Activated effector memory CD4-positive, alpha-beta T cell treated with Interleukin-2 at 50 U/mL for 16 hours (primary cell): ENCODE results near the gene AXDND1.
"Not testable (repeated sequence)": the region's sequence is repeated elsewhere in the genome, so short reads cannot be mapped to it uniquely, and the experiment has no call there.

ENCODE experiments used
- DNase-seq: peaks from one replicate; pipeline ENCODE4 v3.0.0-alpha.2; 2020

Gene AXDND1

DNA sequence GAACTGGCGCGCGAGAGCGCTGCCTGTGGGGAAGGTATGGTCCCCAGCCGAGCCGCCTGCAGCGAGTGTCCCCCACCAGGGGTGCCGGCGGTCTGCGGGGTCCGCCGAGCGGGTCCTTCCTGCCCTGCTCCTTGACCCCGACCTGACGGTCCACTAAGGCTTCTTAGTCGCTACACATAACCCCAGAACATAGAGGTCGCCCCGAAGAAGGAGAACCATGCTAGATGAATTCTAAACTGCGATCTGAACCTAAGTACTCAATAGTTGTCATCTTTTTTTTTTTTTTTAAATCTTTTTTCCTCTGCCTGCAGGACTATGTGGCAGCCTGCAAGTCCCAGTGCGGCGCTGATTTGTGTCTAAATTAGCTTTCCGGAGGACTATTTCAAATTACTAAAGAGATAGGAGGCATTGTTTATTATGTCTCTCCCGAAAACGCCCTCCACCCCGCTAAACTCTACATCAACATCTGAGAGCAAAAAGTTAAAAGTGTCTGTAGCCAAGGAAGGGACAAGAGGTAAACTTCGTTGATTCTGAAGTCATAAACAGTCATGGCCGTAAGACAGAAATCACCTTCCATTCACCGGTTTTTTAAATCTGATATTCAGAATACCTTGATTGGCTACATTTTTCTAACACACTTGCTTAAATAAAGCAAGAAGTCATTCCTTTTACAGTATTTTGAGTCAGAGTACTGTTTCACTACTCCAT, 476 bp downstream of the AXDND1 start:
- DNase-seq, result no peak

DNA sequence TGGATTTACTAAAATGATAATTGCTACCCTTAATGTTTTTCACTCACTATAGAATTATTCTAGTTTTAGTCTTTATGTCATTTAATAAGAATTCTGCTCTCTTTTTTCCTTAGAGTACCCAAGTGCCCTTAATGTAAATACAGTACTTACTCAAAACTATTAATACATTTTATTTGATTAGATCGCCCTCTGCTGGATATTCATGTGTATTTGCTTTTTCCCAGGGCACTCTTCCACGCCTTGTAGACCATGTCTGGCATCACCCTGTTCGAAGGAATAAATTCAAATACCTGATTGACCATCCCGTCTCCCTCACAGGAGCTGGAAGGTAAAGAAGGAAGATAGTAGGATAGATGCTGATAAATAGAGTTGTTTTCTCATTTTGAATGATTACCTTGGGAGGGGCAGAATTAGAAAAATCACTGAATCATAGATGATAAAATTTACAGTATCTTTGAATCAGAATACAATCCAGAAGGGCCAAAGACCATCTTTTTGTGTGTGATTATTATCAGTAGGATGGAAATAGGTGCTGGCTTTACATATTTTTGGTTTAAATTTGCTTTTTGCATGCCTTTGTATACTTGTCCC, 4.1 kb downstream of the AXDND1 start:
- DNase-seq, result no peak

DNA sequence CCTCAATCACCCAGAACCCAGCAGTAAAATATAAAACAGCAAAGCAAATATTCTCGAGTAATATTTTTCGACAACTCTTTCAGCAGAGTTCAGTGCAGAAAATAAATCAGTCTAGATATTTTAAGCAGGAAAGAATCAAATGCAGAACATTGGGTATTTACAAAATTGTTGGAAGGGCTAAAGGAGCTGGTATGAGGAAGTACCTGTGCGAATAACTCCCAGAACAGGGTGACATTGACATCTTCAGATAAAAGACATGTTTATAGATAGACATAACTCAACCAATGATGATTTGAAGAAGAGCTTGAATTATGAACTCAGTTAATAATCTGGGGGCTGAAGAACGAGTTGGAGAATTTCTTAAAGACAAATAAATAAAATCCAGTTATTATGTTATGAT, 6.4 kb downstream of the AXDND1 start:
- DNase-seq, result no peak

DNA sequence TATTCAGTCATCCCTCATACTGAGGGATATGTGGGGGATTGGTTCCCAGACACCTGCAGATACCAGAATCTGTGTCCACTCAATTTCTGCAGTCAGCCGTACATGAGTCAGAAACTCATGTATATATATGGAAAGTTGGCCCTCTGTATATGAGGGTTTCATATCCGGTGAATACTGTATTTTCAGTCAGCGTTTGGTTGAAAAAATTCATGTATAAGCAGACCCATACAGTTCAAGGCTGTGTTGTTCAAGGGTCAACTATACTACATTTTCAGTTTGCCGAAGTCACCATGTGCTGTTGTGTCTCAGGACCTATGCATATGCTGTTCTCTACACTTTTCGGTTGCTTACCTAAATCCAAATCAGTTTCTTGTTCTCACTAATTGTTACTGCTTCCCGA, 10.5 kb downstream of the AXDND1 start:
- DNase-seq, result no peak

DNA sequence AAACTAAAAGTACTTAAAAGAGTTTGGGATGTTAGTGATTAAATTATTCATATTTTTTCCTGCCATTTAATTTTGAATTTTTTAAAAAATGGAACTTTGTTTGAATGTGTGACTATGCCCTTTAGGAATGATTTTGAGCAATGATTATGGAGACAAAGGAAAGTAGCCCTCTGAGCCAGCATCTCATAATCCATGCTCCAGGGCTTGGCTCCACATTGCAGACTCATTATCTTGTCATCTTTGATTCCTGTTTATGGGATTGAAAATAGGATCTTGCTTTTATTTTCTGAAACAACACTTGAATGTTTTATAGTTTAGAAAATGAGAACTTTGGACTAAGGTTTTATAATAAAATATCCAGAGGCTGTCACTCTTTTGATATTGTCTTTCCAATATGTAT, 14.5 kb downstream of the AXDND1 start:
- DNase-seq, result no peak

DNA sequence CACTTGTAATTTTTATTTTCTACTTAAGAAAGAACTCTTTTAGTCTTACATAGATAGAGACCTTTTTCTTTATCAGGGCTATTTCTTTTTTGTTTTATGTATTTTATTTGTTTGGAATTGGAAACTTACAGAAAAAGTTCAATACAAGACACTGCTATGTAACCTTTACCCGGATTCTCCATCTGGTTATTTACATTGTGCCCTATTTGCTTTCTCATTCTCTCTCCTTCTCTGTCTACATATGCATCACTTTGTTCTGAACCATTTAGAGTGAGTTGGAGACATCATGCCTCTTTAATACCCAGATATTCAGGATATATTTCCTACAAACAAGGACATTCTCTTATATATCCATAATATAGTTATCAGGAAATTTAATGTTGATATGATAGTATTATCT, 18.3 kb downstream of the AXDND1 start:
- DNase-seq, result no peak

DNA sequence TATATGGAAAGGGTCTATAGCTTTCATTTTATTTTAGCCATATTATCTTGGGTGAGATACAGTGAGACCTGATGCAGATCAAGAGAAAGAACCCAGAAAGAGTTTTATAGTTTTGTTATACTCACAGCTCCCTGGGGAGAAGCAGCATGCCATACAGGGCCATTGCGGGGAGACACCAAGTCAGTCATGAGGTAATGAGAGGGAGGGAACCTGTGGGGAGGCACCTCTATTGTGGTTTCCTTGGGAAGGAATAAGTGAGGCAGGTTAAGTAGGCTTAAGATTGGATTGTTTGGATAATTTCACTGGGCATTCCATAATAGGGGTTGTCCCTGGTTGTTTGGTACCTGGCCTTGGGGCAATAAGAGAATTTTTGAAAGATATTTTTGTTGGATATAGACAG, 19.7 kb downstream of the AXDND1 start:
- no peak for DNase-seq

DNA sequence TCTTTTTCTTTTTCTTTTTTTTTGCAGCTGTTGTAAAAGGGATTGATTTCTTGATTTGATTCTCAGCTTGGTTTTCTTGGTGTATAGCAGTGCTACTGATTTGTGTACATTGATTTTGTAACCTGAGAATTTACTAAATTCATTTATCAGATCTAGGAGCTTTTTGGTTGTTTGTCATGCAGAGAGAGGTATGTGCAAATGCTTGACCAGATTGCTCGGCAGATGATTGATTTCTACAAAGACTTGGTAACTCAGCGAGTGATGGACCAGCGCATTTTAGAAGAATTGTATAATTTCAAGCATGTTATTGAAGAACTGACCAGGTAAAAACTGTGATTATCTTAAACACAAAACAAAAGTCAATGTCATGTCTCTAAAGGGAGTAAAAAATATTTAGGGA, 27.9 kb downstream of the AXDND1 start:
- DNase-seq, result no peak

DNA sequence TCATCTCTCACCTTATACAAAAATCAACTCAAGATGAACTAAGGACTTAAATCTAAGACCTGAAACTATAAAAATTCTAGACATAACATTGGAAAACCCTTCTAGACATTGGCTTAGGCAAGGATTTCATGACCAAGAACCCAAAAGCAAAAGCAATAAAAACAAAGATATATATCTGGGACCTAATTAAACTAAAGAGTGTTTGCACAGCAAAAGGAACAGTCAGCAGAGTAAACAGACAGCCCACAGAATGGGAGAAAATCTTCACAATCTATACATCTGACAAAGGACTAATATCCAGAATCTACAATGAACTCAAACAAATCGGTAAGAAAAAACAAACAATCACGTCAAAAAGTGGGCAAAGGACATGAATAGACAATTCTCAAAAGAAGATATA, 33.6 kb downstream of the AXDND1 start:
- DNase-seq, result not testable (repeated sequence)

DNA sequence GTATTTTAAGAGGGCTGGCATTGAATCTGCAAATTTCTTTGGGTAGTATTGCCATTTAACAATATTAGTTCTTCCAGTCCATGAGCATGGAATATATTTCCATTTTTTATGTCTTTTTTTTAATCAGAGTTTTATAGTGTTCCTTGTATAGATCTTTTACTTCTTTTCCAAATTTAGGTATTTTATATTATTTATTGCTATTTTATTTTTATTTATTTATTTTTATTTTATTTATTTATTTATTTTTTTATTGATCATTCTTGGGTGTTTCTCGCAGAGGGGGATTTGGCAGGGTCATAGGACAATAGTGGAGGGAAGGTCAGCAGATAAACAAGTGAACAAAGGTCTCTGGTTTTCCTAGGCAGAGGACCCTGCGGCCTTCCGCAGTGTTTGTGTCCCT, 52.0 kb downstream of the AXDND1 start:
- not testable (repeated sequence) for DNase-seq

DNA sequence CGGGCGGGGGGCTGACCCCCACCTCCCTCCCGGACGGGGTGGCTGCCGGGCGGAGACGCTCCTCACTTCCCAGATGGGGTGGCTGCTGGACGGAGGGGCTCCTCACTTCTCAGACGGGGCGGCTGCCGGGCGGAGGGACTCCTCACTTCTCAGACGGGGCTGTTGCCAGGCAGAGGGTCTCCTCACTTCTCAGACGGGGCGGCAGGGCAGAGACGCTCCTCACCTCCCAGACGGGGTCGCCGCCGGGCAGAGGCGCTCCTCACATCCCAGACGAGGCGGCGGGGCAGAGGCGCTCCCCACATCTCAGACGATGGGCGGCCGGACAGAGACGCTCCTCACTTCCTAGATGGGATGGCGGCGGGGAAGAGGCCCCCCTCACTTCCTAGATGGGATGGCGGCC, 52.9 kb downstream of the AXDND1 start:
- not testable (repeated sequence) for DNase-seq

DNA sequence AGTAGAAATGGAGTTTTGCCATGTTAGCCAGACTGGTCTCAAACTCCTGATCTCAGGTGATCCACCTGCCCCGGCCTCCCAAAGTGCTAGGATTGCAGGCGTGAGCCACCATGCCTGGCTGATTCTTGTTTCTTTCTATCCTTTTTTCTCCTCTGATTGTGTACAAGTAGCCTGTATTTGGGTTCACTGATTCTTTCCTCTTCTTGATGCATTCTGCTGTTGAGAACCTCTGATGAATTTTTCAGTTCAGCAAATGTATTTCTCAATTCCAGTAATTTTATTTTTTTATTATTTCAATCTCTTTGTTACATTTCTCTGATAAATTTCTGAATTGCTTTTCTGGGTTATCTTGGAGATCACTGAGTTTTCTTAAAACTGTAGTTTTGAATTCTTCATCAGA, 58.8 kb downstream of the AXDND1 start:
- DNase-seq, result no peak

DNA sequence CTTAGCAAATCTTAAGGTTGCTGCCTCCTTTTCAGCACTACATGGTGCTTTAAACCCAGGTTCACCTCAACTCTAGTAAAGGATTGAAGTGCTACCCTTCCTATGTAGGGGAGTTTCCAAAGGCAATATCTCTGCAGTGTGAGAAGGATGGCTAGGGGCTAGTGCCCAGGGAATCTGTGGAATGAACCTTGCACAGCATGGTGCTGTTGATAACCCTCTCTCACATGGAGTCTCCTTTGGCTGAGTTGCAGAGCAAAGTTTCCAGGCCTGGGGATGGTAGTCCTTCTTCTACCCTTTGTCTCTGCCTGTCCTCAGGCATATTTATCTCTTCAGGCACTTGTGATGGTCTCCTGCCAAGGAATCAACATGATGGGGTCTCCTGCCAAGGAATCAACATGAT, 59.4 kb downstream of the AXDND1 start:
- no peak for DNase-seq

DNA sequence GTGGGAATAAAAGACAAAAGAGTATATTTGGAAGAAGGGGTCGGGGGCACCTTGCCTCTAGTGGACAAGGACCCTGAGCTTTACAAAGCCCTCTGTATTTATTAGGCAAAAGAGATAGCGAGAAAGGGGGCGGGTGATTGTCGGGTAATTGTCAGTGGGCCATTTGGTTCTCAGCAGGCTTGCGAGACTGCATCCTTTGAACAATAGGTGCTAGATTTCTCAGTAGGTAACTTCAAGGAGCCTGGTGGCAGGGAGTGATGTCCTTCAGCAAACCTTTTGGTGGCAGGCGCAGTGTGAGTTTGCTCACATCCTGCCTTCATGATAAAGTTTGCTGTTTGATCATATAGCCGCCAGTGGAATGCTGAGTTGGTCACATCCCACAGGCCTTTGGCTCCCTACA, 71.4 kb downstream of the AXDND1 start:
- no peak for DNase-seq

DNA sequence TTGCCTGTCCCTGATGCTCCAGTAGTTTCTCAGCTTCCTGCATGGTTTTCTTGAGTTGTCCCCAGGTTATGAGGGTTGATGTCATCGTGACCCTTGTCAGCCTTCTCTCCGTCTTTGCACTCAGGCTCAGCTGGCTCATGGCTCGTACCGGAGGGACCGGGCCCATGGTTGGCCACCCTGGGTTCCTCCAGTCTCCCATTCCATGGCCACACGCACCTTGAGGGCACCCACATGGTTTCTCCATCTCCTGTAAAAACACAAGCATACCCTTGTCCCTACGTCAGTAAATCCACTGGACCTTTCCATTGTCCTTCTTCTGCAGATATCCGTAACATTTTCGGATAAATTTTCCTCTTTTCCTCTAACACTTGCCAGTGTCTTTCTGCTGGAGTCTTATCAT, 73.9 kb downstream of the AXDND1 start:
- not testable (repeated sequence) for DNase-seq

DNA sequence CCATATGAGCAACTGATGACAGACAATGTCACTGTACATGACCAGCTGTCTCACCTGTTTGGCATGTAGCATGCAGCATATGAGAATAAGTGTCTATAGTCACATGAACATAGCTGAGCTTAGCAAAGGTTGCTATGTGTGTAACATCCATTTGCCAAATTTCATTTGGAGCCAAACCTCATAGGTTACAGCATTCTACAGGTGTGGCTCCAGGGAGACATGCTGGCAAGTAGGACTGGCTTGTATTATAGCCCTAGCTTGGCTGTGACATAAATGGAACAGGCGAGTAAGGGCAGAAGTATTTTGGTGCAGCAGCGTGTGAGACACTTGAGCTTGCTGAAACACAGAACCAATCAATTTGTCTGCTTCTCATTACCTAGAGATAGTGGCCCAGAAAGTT, 74.5 kb downstream of the AXDND1 start:
- not testable (repeated sequence) for DNase-seq

DNA sequence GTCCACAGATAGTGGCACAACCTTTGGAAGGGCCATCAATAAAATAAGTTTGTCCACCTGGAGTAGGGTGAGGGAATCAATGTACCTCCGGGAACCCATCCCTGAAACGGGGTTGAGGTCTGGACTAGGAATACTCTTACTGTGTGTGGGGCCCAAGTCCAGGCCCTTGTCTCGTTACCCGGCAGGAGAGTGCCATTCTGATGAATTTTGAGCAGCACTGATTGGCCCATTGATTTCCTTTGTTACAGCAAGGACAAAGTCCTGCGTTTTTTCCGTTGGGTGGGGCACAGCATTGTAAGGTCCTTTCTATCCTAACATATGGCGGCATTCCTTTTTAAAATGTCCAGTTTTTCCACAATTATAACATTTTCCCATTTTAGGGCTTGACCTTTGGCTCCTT, 75.2 kb downstream of the AXDND1 start:
- no peak for DNase-seq

DNA sequence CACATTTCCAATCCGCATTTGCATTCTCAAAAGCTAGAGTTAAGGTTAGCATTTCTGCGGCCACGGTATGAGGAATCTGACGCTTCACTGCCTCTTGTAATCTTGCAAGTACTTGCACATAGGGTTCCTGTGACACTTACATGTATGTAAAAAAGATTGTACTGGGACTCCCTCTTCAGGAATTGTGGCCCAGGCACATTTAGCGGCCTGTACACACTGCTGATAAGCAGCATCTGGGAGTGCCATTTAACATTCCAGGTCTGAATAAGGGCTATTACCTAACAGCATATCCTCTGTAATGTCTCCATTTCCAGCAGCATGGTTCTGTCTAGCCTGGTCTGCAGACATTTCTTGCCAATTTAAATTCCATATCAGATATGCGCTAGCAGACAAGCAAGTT, 75.7 kb downstream of the AXDND1 start:
- DNase-seq, result no peak

DNA sequence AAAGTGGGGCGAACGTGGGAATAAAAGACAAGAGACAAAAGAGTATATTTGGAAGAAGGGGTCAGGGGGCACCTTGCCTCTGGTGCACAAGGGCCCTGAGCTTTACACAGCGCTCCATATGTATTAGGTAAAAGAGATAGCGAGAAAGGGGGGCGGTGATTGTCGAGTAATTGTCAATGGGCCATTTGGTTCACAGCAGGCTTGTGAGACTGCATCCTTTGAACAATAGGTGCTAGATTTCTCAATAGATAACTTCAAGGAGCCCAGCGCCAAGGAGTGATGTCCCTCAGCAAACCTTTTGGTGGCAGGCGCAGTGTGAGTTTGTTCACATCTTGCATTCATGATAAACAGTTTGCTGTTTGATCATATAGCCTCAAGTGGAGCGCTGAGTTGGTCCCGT, 77.1 kb downstream of the AXDND1 start:
- not testable (repeated sequence) for DNase-seq

DNA sequence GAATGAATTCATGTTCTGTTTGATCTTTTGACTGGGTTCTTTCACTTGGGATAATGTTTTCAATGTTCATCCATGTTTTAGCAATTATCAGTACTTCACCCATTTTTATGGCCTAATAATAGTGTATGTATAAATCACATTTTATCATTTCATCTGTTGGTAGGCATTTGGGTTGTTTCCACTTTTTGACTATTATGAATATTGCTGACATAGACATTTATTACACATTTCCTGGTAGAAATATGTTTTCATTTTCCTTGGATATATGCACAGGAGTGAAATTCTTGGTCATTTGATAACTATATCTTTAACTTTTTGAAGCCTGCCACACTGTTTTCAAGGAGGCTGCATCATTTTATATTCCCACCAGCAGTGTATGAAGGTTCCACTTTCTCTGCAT, 79.8 kb downstream of the AXDND1 start:
- DNase-seq, result no peak

DNA sequence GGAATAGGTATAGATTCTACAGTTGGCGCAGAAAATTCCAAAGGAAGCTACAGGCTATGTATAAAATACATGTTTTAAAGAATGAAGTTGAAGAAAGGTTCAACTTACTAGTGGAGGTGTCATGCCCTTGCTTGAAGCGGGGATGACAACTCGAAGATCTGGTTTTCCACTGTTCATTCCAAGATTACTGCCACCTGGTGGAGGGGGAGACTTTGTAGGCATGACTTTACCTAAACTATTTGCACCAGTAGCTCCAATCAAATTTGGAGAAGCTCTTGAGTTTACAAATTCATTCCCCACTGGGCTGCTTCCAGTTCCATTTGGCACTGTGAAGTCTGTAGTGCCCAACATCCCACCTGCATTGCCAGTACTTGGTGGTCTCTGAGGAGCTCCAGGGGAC, 81.7 kb downstream of the AXDND1 start:
- DNase-seq, result no peak

DNA sequence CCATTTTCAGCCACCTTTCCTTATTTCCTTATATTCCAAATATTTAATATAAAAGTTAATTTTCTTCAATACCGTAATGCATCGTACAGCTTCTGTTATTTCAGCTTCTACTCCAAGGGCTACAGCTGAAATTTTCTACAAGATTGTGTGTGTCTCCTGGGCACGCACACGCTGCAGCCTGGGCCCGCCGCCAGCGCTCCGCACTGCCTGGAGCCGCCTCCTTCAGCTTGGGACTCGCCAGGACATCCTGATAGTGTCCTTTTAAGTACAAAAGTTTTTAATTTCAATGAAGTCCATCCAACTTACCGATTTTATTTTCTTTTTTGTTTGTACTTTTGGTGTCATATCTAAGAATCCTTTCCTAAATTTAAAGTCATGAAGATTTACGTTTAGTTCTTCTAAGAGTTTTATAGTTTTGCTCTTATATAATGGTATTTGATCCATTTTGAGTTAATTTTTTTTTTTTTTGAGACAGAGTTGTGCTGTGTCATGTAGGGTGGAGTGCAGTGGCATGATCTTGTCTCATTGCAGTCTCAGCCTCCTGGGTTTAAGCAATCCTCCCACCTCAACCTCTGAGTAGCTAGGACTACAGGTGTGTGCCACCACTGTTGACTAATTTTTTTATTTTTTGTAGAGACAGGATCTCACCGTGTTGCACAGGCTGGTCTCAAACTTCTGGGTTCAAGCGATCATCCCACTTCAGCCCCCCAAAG, 82.8 kb downstream of the AXDND1 start:
- DNase-seq, result no peak

DNA sequence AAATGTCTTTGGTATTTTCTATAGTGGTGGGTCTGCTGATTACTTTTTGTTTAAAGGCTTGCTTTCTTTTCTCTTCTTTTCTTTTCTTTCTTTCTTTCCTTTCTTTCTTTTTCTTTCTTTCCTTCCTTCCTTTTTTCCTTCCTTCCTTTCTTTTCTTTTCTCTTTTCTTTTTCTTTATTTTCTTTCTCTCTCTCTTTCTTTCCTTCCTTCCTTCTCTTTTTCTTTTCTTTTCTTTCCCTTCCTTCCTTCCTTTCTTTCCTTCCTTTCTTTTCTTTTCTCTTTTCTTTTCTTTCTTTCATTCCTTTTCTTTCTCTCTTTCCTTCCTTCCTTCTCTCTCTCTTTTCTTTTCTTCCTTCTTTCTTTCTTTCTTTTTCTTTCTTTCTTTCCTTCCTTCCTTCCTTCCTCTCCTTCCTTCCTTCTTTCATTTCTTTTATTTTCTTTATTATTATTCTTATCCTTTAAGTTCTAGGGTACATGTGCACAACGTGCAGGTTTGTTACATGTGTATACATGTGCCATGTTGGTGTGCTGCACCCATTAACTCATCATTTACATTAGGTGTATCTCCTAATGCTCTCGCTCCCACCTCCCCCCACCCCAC, 93.9 kb downstream of the AXDND1 start:
- DNase-seq, result not testable (repeated sequence)

DNA sequence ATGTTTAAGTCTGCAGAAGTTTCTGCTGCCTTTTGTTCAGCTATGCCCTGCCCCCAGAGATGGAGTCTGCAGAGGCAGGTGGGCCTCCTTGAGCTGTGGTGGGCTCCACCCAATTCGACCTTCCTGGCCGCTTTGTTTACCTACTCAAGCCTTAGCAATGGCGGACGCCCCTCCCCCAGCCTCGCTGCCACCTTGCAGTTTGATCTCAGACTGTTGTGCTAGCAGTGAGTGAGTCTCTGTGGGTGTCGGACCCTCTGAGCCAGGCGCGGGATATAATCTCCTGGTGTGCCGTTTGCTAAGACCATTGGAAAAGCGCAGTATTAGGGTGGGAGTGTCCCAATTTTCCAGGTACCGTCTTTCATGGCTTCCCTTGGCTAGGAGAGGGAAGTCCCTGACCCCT, 99.9 kb downstream of the AXDND1 start:
- DNase-seq, result not testable (repeated sequence)
